ENCODE results near the gene L3MBTL4. TPM values are rescaled to one million over a fixed set of nuclear protein-coding genes. Genes with fewer than 3 reads are reported as not detected.

L3MBTL4 gene
- total and polyA plus RNA-seq, 3 experiments from 2014 or later: 0.07 to 0.18 (median 0.13) TPM

DNA sequence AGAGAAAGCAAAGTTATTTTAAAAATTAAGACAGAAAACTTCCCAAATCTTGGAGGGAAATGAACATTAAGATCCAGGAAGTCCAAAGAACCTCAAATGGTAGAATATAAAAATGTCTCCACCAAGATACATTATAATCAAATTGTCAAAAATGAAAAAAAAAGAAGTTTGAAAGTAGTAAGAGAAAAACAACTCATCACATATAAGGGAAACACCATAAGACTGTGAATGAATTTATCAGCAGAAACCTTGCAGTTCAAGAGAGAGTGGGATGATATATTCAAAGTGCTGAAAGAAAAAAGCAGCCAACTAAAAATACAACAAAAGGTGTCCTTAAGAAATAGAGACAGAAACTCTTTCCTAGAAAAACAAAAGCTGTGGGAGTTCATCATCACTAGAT, 73.0 kb downstream of the L3MBTL4 start:
- Histone ChIP-seq H3K4me3 (ENCODE audit: low read length) (no peak overlapping the region), H3K27ac (ENCODE audit: low read depth, low read length) (no peak overlapping the region), H3K36me3 (ENCODE audit: insufficient read depth, low read length) (no peaks in the 10 kb centered on the region), H3K27me3 (ENCODE audit: insufficient read depth, low read length, poor library complexity, severe bottlenecking) (no peaks in the 10 kb centered on the region), H3K9me3 (ENCODE audit: low read length) (no peaks in the 10 kb centered on the region), H3K4me1 (ENCODE audit: insufficient read depth, low read length) (no peaks in the 10 kb centered on the region)
- no peaks in the 10 kb centered on the region for H3K4me1 Mint-ChIP-seq
- ChIA-PET POLR2A (no interaction called here), CTCF (no interaction called here)
- H3K27ac Mint-ChIP-seq: no peak overlapping the region
- no peak overlapping the region for H3K4me3 Mint-ChIP-seq
- H3K9me3 Mint-ChIP-seq: peaks cover 16 to 58% (median 21%) of the 10 kb centered on the region in 5 donors
- H3K36me3 Mint-ChIP-seq: no peaks in the 10 kb centered on the region
- DNase-seq: no peak
- no peaks in the 10 kb centered on the region for H3K27me3 Mint-ChIP-seq

DNA sequence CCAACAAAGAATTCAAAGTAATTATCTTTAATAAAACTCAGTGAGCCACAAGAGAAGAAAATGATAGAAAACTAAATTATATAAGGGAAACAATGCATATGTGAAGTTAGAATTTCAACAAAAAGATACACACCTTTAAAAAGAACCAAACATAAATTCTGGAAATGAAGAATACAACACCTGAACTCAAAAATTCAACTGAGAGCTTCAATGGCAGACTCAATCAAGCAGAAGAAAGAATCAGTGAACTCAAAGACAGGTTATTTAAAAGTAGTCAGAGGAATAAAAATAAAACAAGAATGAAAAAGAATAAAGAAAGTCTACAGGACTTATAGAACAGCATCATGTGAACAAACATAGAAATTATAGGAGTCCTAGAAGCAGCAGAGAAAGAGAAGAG, 73.4 kb downstream of the L3MBTL4 start:
- Mint-ChIP-seq H3K27me3 (no peaks in the 10 kb centered on the region), H3K4me1 (no peaks in the 10 kb centered on the region), H3K36me3 (no peaks in the 10 kb centered on the region), H3K27ac (no peak overlapping the region), H3K9me3 (peaks cover 19 to 58% (median 21%) of the 10 kb centered on the region in 5 donors), H3K4me3 (no peak overlapping the region)
- no peak overlapping the region for H3K4me3 ChIP-seq (ENCODE audit: low read length)
- H3K27me3 ChIP-seq (ENCODE audit: insufficient read depth, low read length, poor library complexity, severe bottlenecking): no peaks in the 10 kb centered on the region
- CTCF ChIA-PET: no interaction called here
- POLR2A ChIA-PET: no interaction called here
- H3K4me1 ChIP-seq (ENCODE audit: insufficient read depth, low read length): no peaks in the 10 kb centered on the region
- no peak for DNase-seq
- no peaks in the 10 kb centered on the region for H3K36me3 ChIP-seq (ENCODE audit: insufficient read depth, low read length)
- no peaks in the 10 kb centered on the region for H3K9me3 ChIP-seq (ENCODE audit: low read length)
- H3K27ac ChIP-seq (ENCODE audit: low read depth, low read length): no peak overlapping the region

DNA sequence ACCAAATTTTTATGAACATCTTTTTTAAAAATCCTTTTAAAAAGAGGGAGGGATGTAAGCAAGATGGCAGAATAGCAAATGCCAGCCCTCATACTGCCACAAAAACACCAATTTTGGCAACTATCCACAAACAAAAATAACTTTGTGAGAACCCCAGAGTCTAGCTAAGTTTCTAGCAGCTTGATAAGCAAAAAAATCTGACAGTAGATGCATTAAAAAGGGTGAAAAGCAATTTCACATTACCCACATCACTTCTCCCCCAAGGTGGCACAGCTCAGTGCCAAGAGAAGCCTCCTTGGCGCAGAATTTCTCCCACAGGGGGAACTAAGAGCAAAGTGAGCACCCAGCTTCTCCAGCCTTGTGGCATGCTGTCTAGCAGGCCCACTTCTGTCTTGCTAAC, 74.6 kb downstream of the L3MBTL4 start:
- Mint-ChIP-seq H3K27ac (no peak overlapping the region), H3K4me1 (no peaks in the 10 kb centered on the region), H3K27me3 (no peaks in the 10 kb centered on the region), H3K9me3 (peaks cover 21 to 50% (median 23%) of the 10 kb centered on the region in 5 donors), H3K4me3 (no peak overlapping the region), H3K36me3 (no peaks in the 10 kb centered on the region)
- no peaks in the 10 kb centered on the region for H3K36me3 ChIP-seq (ENCODE audit: insufficient read depth, low read length)
- ChIA-PET CTCF (no interaction called here), POLR2A (no interaction called here)
- no peak overlapping the region for H3K27ac ChIP-seq (ENCODE audit: low read depth, low read length)
- DNase-seq: no peak
- no peaks in the 10 kb centered on the region for H3K4me1 ChIP-seq (ENCODE audit: insufficient read depth, low read length)
- no peaks in the 10 kb centered on the region for H3K9me3 ChIP-seq (ENCODE audit: low read length)
- no peak overlapping the region for H3K4me3 ChIP-seq (ENCODE audit: low read length)
- no peaks in the 10 kb centered on the region for H3K27me3 ChIP-seq (ENCODE audit: insufficient read depth, low read length, poor library complexity, severe bottlenecking)

DNA sequence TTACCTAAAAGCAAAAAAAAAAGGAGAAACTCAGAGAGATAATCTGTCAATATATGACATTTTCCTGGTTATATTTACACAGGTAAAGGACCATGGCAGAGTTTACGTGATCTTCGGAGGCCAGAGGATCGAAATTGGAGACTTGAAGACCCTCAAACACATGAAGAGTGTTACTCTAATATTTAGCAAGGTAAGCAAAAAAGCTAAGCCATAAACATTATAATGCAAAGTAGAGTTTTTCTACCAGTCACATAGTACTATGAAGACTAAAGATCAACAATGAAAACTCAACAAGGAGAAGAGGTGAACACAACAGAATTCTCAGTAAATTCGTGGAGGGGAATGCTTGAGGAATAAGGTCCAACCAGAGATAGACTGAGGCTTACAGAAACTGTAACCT, 78.5 kb downstream of the L3MBTL4 start:
- H3K9me3 ChIP-seq (ENCODE audit: low read length): no peaks in the 10 kb centered on the region
- no peaks in the 10 kb centered on the region for H3K27me3 Mint-ChIP-seq

DNA sequence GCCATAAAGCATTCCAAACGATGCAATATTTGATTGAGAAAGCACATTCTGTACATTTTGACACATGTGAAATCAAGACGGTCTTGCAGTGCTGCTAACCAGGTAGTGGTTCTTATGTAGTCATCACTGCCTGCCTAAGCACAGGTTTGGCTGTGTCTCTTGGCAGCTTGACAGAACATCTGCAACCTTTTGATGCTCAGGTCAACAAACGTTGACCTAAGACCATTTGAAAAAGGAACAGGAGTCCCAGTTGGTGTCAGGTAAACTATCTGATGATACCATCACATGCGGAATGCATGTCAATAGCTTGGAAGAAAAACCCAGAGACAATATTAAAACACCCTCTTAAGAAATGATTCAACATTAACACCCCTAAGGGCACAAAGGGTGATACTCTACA, 80.7 kb downstream of the L3MBTL4 start:
- Mint-ChIP-seq H3K27me3 (no peaks in the 10 kb centered on the region), H3K36me3 (no peaks in the 10 kb centered on the region), H3K27ac (no peak overlapping the region), H3K4me3 (no peak overlapping the region), H3K4me1 (no peaks in the 10 kb centered on the region), H3K9me3 (peaks cover 2 to 22% (median 11%) of the 10 kb centered on the region in 5 donors)
- Histone ChIP-seq H3K9me3 (ENCODE audit: low read length) (no peaks in the 10 kb centered on the region), H3K27me3 (ENCODE audit: insufficient read depth, low read length, poor library complexity, severe bottlenecking) (no peaks in the 10 kb centered on the region), H3K36me3 (ENCODE audit: insufficient read depth, low read length) (no peaks in the 10 kb centered on the region), H3K4me1 (ENCODE audit: insufficient read depth, low read length) (no peaks in the 10 kb centered on the region), H3K27ac (ENCODE audit: low read depth, low read length) (no peak overlapping the region), H3K4me3 (ENCODE audit: low read length) (no peak overlapping the region)
- DNase-seq: no peak
- ChIA-PET CTCF (no interaction called here), POLR2A (no interaction called here)

More for the DNA sequence above, 78.5 kb downstream of the L3MBTL4 start:
- Mint-ChIP-seq H3K4me3 (no peak overlapping the region), H3K36me3 (no peaks in the 10 kb centered on the region), H3K9me3 (peaks cover 9 to 26% (median 19%) of the 10 kb centered on the region in 5 donors), H3K4me1 (no peaks in the 10 kb centered on the region), H3K27ac (no peak overlapping the region)
- no peak overlapping the region for H3K27ac ChIP-seq (ENCODE audit: low read depth, low read length)
- ChIA-PET CTCF (no interaction called here), POLR2A (no interaction called here)
- no peaks in the 10 kb centered on the region for H3K36me3 ChIP-seq (ENCODE audit: insufficient read depth, low read length)
- no peak overlapping the region for H3K4me3 ChIP-seq (ENCODE audit: low read length)
- H3K4me1 ChIP-seq (ENCODE audit: insufficient read depth, low read length): no peaks in the 10 kb centered on the region
- no peak for DNase-seq
- H3K27me3 ChIP-seq (ENCODE audit: insufficient read depth, low read length, poor library complexity, severe bottlenecking): no peaks in the 10 kb centered on the region

DNA sequence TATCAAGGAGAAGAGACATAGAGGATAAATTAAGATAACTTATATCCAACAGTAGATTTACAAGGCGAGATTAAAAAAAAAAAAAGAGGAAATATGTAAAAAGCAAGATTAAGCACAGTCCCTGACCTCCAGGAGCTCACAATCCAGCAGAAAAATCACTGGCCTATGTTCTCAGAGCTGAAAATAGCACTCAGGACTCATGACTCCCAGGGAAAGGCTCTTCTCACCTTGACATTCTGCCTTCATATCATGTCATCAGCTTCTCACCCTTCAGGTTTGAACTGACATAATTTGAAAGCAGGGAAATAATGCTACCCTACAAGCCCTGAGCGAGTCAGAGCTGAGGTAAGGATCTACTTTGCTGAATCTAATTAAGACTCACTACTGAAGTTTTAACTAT, 82.8 kb downstream of the L3MBTL4 start:
- Histone ChIP-seq H3K4me3 (ENCODE audit: low read length) (no peak overlapping the region), H3K27ac (ENCODE audit: low read depth, low read length) (no peak overlapping the region), H3K27me3 (ENCODE audit: insufficient read depth, low read length, poor library complexity, severe bottlenecking) (no peaks in the 10 kb centered on the region), H3K9me3 (ENCODE audit: low read length) (no peaks in the 10 kb centered on the region), H3K36me3 (ENCODE audit: insufficient read depth, low read length) (no peaks in the 10 kb centered on the region), H3K4me1 (ENCODE audit: insufficient read depth, low read length) (no peaks in the 10 kb centered on the region)
- Mint-ChIP-seq H3K27ac (no peak overlapping the region), H3K36me3 (no peaks in the 10 kb centered on the region), H3K9me3 (peaks cover 0 to 20% (median 11%) of the 10 kb centered on the region in 5 donors), H3K4me1 (no peaks in the 10 kb centered on the region), H3K4me3 (no peak overlapping the region), H3K27me3 (no peaks in the 10 kb centered on the region)
- CTCF ChIA-PET: no interaction called here
- DNase-seq: no peak
- POLR2A ChIA-PET: no interaction called here

DNA sequence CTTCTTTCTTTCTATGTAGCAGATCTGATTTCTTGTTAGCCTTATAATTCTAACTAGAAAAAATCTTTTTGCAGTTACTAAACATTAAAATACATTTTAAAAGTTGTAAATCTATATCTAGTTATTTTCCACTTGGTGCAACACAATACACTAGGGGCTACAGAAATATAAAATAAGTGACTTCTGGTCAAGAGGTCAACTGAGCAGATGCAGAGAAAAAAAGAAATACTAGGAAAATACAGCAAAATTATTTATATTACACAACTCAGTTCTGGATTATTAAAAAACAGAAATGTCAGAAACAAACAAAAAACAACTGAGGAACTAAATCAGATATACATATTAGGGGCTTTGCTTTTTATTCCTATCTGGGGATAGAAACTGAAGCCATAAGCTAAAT, 83.9 kb downstream of the L3MBTL4 start:
- Histone ChIP-seq H3K27ac (ENCODE audit: low read depth, low read length) (no peak overlapping the region), H3K36me3 (ENCODE audit: insufficient read depth, low read length) (no peaks in the 10 kb centered on the region), H3K9me3 (ENCODE audit: low read length) (no peaks in the 10 kb centered on the region), H3K27me3 (ENCODE audit: insufficient read depth, low read length, poor library complexity, severe bottlenecking) (no peaks in the 10 kb centered on the region), H3K4me3 (ENCODE audit: low read length) (no peak overlapping the region), H3K4me1 (ENCODE audit: insufficient read depth, low read length) (no peaks in the 10 kb centered on the region)
- Mint-ChIP-seq H3K27ac (no peak overlapping the region), H3K9me3 (peaks cover 3 to 20% (median 13%) of the 10 kb centered on the region in 5 donors), H3K4me3 (no peak overlapping the region), H3K36me3 (no peaks in the 10 kb centered on the region), H3K4me1 (no peaks in the 10 kb centered on the region), H3K27me3 (no peaks in the 10 kb centered on the region)
- no peak for DNase-seq
- ChIA-PET CTCF (no interaction called here), POLR2A (no interaction called here)

DNA sequence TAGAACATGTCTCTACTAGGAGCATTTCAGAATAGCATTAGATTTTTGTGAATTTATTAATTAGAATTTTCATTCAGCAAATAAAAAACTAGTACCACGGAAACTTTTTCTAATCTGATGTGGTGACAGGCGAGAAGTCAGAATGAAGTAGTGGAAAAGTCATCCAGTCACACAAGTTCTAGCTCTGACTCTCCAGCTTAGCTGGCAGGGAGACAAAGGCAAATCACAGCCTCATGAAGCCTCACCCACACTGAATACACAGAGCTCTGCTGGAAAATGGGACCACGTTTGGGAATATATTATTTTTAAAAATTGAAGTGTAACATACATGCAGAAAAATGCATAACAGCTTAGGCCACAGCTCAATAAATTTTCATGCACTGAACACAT, 86.1 kb downstream of the L3MBTL4 start:
- no peak overlapping the region for H3K4me3 ChIP-seq (ENCODE audit: low read length)
- DNase-seq: no peak
- H3K27me3 ChIP-seq (ENCODE audit: insufficient read depth, low read length, poor library complexity, severe bottlenecking): no peaks in the 10 kb centered on the region
- no peaks in the 10 kb centered on the region for H3K4me1 ChIP-seq (ENCODE audit: insufficient read depth, low read length)
- no peak overlapping the region for H3K27ac Mint-ChIP-seq
- H3K36me3 Mint-ChIP-seq: no peaks in the 10 kb centered on the region
- H3K27me3 Mint-ChIP-seq: no peaks in the 10 kb centered on the region
- H3K36me3 ChIP-seq (ENCODE audit: insufficient read depth, low read length): no peaks in the 10 kb centered on the region
- H3K4me1 Mint-ChIP-seq: no peaks in the 10 kb centered on the region
- ChIA-PET POLR2A (no interaction called here), CTCF (interaction anchor here (0.7 kb wide), 1 partner anchor 1832 kb away, joined by 3 read pairs; no protein-coding TSS in a partner anchor)
- H3K9me3 ChIP-seq (ENCODE audit: low read length): no peaks in the 10 kb centered on the region
- H3K9me3 Mint-ChIP-seq: peaks cover 1 to 22% (median 14%) of the 10 kb centered on the region in 5 donors
- H3K27ac ChIP-seq (ENCODE audit: low read depth, low read length): no peak overlapping the region
- H3K4me3 Mint-ChIP-seq: no peak overlapping the region

Measured in CD8-positive, alpha-beta memory T cell (primary cell).